ENCODE data around the gene CDKN1B. TPM values are rescaled to one million over a fixed set of nuclear protein-coding genes. Genes with fewer than 3 reads are reported as not detected.

CDKN1B gene
- total RNA-seq, 1 experiment from 2014 or later: 25.9 TPM

DNA sequence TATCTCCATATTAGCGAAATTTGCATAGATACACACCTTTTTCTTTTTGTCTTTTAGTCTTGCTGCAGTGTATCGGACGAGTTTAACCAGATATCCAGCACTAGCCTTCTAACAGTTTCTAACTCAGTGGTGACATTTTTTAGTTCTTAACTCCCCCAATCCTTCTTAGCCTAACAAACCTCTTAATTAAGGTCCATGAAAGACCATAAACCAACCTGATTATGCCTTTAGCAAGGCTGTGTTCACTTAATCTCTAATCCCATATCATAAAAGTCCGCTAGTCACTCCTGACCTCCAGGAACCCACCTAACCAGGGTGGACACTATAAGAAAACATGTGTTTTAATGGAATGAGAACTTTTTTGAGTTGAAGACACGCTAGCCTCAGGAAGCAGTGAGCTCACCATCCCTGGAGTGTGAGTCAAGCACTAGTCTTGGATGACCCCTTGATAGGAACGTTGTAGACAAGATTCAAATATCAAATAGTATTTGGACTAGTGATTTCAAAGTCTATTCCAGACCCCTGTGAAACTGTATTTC, 9.5 kb downstream of the CDKN1B start:
- TF ChIP-seq, protein P1, sequence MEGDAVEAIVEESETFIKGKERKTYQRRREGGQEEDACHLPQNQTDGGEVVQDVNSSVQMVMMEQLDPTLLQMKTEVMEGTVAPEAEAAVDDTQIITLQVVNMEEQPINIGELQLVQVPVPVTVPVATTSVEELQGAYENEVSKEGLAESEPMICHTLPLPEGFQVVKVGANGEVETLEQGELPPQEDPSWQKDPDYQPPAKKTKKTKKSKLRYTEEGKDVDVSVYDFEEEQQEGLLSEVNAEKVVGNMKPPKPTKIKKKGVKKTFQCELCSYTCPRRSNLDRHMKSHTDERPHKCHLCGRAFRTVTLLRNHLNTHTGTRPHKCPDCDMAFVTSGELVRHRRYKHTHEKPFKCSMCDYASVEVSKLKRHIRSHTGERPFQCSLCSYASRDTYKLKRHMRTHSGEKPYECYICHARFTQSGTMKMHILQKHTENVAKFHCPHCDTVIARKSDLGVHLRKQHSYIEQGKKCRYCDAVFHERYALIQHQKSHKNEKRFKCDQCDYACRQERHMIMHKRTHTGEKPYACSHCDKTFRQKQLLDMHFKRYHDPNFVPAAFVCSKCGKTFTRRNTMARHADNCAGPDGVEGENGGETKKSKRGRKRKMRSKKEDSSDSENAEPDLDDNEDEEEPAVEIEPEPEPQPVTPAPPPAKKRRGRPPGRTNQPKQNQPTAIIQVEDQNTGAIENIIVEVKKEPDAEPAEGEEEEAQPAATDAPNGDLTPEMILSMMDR (IDR thresholded peaks at IDR 0.05): no peak

DNA sequence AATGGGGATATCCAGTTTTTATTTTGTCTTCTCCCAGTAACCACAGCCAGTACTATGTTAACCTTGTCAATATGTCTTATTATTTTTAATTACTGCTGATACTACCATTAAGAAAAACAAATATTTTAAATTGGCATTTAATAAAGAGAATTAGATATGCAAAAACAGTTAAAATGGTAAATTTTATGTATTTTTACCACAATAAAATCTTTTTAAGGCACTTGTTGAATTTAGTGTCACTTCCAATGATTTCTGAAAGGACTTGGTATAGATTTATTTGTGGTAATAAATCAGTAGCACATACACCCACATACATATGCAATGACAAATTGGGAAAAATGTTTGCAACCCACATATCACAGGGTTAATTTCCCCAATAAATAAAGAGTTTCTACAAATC, 14.0 kb downstream of the CDKN1B start:
- no peaks in the 10 kb centered on the region; the same call in 1 of the 2 replicates for H3K36me3 ChIP-seq (ENCODE audit: control insufficient read depth, insufficient read depth, low read length)
- H3K27ac ChIP-seq (ENCODE audit: low read length): no peak overlapping the region; the same call in 1 of the 2 replicates
- H3K4me3 ChIP-seq (ENCODE audit: low read depth in 2 of 2, low read length in 2 of 2): no peak overlapping the region
- in situ Hi-C loops (cut with HindIII; ENCODE audit: low pct_unique_long_range_greater_than_20kb, low sequenced_read_pairs): no loop called here
- CTCF ChIA-PET: no interaction called here
- TF ChIP-seq POLR2AphosphoS5 (IDR thresholded peaks at IDR 0.05; ENCODE audit: low read depth, low read length) (no peak), SIN3A (IDR thresholded peaks at IDR 0.05; ENCODE audit: borderline replicate concordance, insufficient read depth, low read depth, low read length) (no peak), TCF7L2 (IDR thresholded peaks at IDR 0.05; ENCODE audit: low read depth, low read length) (no peak)
- TF ChIP-seq, protein P2, sequence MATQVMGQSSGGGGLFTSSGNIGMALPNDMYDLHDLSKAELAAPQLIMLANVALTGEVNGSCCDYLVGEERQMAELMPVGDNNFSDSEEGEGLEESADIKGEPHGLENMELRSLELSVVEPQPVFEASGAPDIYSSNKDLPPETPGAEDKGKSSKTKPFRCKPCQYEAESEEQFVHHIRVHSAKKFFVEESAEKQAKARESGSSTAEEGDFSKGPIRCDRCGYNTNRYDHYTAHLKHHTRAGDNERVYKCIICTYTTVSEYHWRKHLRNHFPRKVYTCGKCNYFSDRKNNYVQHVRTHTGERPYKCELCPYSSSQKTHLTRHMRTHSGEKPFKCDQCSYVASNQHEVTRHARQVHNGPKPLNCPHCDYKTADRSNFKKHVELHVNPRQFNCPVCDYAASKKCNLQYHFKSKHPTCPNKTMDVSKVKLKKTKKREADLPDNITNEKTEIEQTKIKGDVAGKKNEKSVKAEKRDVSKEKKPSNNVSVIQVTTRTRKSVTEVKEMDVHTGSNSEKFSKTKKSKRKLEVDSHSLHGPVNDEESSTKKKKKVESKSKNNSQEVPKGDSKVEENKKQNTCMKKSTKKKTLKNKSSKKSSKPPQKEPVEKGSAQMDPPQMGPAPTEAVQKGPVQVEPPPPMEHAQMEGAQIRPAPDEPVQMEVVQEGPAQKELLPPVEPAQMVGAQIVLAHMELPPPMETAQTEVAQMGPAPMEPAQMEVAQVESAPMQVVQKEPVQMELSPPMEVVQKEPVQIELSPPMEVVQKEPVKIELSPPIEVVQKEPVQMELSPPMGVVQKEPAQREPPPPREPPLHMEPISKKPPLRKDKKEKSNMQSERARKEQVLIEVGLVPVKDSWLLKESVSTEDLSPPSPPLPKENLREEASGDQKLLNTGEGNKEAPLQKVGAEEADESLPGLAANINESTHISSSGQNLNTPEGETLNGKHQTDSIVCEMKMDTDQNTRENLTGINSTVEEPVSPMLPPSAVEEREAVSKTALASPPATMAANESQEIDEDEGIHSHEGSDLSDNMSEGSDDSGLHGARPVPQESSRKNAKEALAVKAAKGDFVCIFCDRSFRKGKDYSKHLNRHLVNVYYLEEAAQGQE (IDR thresholded peaks at IDR 0.05; ENCODE audit: insufficient read depth in 1 of 2, low read depth in 2 of 2, low read length in 1 of 2): no peak
- TF ChIP-seq, protein P1 (IDR thresholded peaks at IDR 0.05): no peak
- H3K9me3 ChIP-seq (ENCODE audit: control insufficient read depth, insufficient read depth, low read depth, low read length): no peaks in the 10 kb centered on the region
- H3K4me1 ChIP-seq (ENCODE audit: control insufficient read depth, insufficient read depth, low read length): peaks cover 50% of the 10 kb centered on the region
- DNase-seq (ENCODE audit: low read depth, low spot score) (no peak), ATAC-seq (no peak)
- no peaks in the 10 kb centered on the region for H3K27me3 ChIP-seq (ENCODE audit: control insufficient read depth, insufficient read depth, low read length)
- intact Hi-C loops (cut with micrococcal nuclease; ENCODE audit: unreplicated experiment): no loop called here
- no TSS peak for BruUV-seq (replicated peaks)
- POLR2A ChIA-PET: no interaction called here

More for the DNA sequence above, 9.5 kb downstream of the CDKN1B start:
- CTCF ChIA-PET: no interaction called here
- ATAC-seq (no peak), DNase-seq (ENCODE audit: low read depth, low spot score) (no peak)
- Histone ChIP-seq H3K27ac (ENCODE audit: low read length) (peak overlapping the region; percentile 99), H3K36me3 (ENCODE audit: control insufficient read depth, insufficient read depth, low read length) (peaks cover 7% of the 10 kb centered on the region), H3K4me3 (ENCODE audit: low read depth in 2 of 2, low read length in 2 of 2) (peak overlapping the region; percentile 64 to 68), H3K4me1 (ENCODE audit: control insufficient read depth, insufficient read depth, low read length) (peaks cover 32% of the 10 kb centered on the region), H3K9me3 (ENCODE audit: control insufficient read depth, insufficient read depth, low read depth, low read length) (no peaks in the 10 kb centered on the region), H3K27me3 (ENCODE audit: control insufficient read depth, insufficient read depth, low read length) (no peaks in the 10 kb centered on the region)
- POLR2A ChIA-PET: interaction anchor here (0.7 kb wide), 1 partner anchor 165 kb away, joined by 3 read pairs; the partner anchor contains the start of gene GPRC5A
- in situ Hi-C loops (cut with HindIII; ENCODE audit: low pct_unique_long_range_greater_than_20kb, low sequenced_read_pairs): no loop called here
- BruUV-seq (replicated peaks): TSS peak; percentile 91
- intact Hi-C loops (cut with micrococcal nuclease; ENCODE audit: unreplicated experiment): no loop called here
